Measurements from ENCODE around the gene SASH1. TPM values are rescaled to one million over a fixed set of nuclear protein-coding genes. Genes with fewer than 3 reads are reported as not detected.
A peak's percentile ranks its signal among the peaks of the same experiment; 100 is the strongest.

The SASH1 gene
- total RNA-seq, 1 experiment from 2014 or later: 9.8 TPM

DNA sequence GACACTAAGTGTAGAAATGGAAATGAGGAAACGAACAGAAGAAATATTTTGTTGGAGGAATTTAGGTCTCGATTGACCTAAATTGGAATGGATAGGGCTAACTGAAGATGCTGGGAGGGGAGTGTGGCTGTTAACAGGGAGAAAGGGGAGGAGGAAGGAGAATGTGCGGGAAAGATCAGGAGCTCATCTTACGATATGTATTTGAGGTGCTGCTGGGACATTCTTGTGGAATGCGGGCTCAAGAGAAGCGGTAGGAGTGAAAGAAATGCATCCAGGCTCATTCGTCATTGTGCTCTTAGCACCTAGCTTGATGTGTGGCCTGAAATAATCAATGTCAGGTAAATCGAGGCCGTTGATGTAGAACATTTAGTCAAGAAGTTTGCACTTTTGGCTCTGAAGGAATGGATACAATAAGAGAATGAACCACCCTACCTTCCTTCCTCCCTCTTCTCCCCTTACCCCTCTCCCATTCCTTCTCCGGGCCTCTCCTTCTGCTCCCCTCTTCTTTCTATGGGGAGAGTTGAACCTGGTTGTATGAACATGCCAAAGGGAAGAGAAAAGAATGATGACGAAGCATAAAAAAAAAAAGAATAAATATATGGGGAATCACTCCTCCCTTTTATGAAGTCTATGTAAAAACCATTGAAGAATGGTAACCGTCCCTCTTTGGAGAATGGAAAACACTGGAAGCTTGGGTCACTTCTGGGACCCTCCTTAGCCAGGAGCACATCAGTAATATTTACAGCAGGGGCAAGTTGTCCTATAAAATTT, 70.9 kb downstream of the SASH1 start:
- H4K20me1 ChIP-seq (ENCODE audit: low read length): no peaks in the 10 kb centered on the region
- ATAC-seq (no peak), DNase-seq (no peak)
- no peaks in the 10 kb centered on the region for H3K79me2 ChIP-seq (ENCODE audit: low read length)
- no peaks in the 10 kb centered on the region for H3K36me3 ChIP-seq (ENCODE audit: low read depth, low read length)
- no peaks in the 10 kb centered on the region for H3F3A ChIP-seq (ENCODE audit: low read length, unreplicated experiment)
- H3K27ac ChIP-seq (ENCODE audit: low read length): no peak overlapping the region
- no peak overlapping the region for H2AFZ ChIP-seq (ENCODE audit: low read length)
- H3K4me3 ChIP-seq (ENCODE audit: low read length): no peak overlapping the region
- TF ChIP-seq, protein P1, sequence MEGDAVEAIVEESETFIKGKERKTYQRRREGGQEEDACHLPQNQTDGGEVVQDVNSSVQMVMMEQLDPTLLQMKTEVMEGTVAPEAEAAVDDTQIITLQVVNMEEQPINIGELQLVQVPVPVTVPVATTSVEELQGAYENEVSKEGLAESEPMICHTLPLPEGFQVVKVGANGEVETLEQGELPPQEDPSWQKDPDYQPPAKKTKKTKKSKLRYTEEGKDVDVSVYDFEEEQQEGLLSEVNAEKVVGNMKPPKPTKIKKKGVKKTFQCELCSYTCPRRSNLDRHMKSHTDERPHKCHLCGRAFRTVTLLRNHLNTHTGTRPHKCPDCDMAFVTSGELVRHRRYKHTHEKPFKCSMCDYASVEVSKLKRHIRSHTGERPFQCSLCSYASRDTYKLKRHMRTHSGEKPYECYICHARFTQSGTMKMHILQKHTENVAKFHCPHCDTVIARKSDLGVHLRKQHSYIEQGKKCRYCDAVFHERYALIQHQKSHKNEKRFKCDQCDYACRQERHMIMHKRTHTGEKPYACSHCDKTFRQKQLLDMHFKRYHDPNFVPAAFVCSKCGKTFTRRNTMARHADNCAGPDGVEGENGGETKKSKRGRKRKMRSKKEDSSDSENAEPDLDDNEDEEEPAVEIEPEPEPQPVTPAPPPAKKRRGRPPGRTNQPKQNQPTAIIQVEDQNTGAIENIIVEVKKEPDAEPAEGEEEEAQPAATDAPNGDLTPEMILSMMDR (conservative IDR thresholded peaks at IDR 0.05; ENCODE audit: low read depth, low read length): no peak
- TF ChIP-seq EZH2phosphoT487 (IDR thresholded peaks at IDR 0.05; ENCODE audit: borderline replicate concordance, low read length) (no peak), EZH2 (IDR thresholded peaks at IDR 0.05; ENCODE audit: low read length, unreplicated experiment) (no peak)
- no peak overlapping the region for H3K9ac ChIP-seq (ENCODE audit: low read length)
- ChIA-PET CTCF (no interaction called here), POLR2A (ENCODE audit: unreplicated experiment) (no interaction called here)
- BruUV-seq (replicated peaks): no TSS peak
- no peak overlapping the region for H3K4me2 ChIP-seq (ENCODE audit: low read length)
- no peaks in the 10 kb centered on the region for H3K27me3 ChIP-seq (ENCODE audit: low read length)
- no peaks in the 10 kb centered on the region for H3K9me2 ChIP-seq (replicated peaks; ENCODE audit: low read length)
- intact Hi-C loops (cut with micrococcal nuclease): no loop called here
- no peaks in the 10 kb centered on the region for H3K9me3 ChIP-seq (ENCODE audit: low read length)
- H3K4me1 ChIP-seq (ENCODE audit: insufficient read depth, low read length): peaks cover 11% of the 10 kb centered on the region; the same call in 1 of the 2 replicates

DNA sequence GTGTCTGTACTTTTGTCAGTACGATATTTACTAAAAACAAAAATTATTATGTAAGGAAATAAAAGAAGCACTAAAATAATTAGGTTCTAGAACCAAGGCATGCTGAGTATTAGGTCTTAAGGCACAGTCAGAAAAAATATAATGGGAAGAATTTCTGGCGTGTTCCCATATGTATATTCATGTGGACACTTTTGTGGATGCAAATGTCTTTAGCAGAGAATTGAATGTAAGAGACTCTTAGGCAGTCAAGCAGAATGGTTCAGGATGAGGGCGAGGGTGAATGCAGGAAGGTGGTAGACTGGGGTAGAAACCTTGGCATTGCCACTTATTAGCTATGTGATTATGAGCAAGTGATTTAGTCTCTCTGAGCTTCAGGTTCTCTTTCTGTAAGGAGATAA, 71.5 kb downstream of the SASH1 start:
- Histone ChIP-seq H3K79me2 (ENCODE audit: low read length) (no peaks in the 10 kb centered on the region), H3K27me3 (ENCODE audit: low read length) (no peaks in the 10 kb centered on the region), H3K36me3 (ENCODE audit: low read depth, low read length) (no peaks in the 10 kb centered on the region), H3K4me2 (ENCODE audit: low read length) (no peak overlapping the region), H3F3A (ENCODE audit: low read length, unreplicated experiment) (no peaks in the 10 kb centered on the region), H4K20me1 (ENCODE audit: low read length) (no peaks in the 10 kb centered on the region), H3K4me3 (ENCODE audit: low read length) (no peak overlapping the region), H3K27ac (ENCODE audit: low read length) (no peak overlapping the region), H3K4me1 (ENCODE audit: insufficient read depth, low read length) (peaks cover 11% of the 10 kb centered on the region; the same call in 1 of the 2 replicates), H3K9ac (ENCODE audit: low read length) (no peak overlapping the region), H3K9me2 (replicated peaks; ENCODE audit: low read length) (no peaks in the 10 kb centered on the region), H2AFZ (ENCODE audit: low read length) (no peak overlapping the region), H3K9me3 (ENCODE audit: low read length) (no peaks in the 10 kb centered on the region)
- DNase-seq (no peak), ATAC-seq (no peak)
- no TSS peak for BruUV-seq (replicated peaks)
- no peak for TF ChIP-seq EZH2 (IDR thresholded peaks at IDR 0.05; ENCODE audit: low read length, unreplicated experiment)
- TF ChIP-seq, protein P1 (conservative IDR thresholded peaks at IDR 0.05; ENCODE audit: low read depth, low read length): no peak
- no peak for TF ChIP-seq EZH2phosphoT487 (IDR thresholded peaks at IDR 0.05; ENCODE audit: borderline replicate concordance, low read length)
- POLR2A ChIA-PET (ENCODE audit: unreplicated experiment): interaction anchor here (0.6 kb wide), 1 partner anchor 1562 kb away, joined by 4 read pairs; no protein-coding TSS in a partner anchor
- CTCF ChIA-PET: no interaction called here
- intact Hi-C loops (cut with micrococcal nuclease): no loop called here

DNA sequence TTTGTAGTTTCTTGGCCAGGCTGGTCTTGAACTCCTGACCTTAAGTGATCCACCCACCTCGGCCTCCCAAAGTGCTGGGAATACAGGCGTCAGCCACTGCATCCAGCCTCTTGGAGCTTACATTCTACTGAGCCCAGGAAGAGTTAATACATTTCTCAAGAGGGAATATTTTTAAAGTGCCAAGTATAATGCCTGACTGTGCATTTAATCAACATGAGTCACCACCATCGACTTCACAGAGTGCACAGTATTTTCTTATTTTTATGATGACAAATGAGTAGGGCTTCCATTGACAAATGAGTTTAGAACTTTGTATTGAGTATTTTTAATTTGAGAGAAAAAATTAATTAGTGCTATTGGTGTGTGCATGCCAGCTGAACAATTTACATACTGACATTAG, 72.2 kb downstream of the SASH1 start:
- Histone ChIP-seq H4K20me1 (ENCODE audit: low read length) (no peaks in the 10 kb centered on the region), H3K4me3 (ENCODE audit: low read length) (no peak overlapping the region), H3K9me3 (ENCODE audit: low read length) (no peaks in the 10 kb centered on the region), H3K36me3 (ENCODE audit: low read depth, low read length) (no peaks in the 10 kb centered on the region), H3K4me1 (ENCODE audit: insufficient read depth, low read length) (peaks cover 11% of the 10 kb centered on the region; the same call in 1 of the 2 replicates), H3K9ac (ENCODE audit: low read length) (no peak overlapping the region), H3K4me2 (ENCODE audit: low read length) (no peak overlapping the region), H3F3A (ENCODE audit: low read length, unreplicated experiment) (no peaks in the 10 kb centered on the region), H3K79me2 (ENCODE audit: low read length) (no peaks in the 10 kb centered on the region), H3K27ac (ENCODE audit: low read length) (no peak overlapping the region), H2AFZ (ENCODE audit: low read length) (no peak overlapping the region), H3K27me3 (ENCODE audit: low read length) (no peaks in the 10 kb centered on the region), H3K9me2 (replicated peaks; ENCODE audit: low read length) (no peaks in the 10 kb centered on the region)
- intact Hi-C loops (cut with micrococcal nuclease): no loop called here
- CTCF ChIA-PET: no interaction called here
- TF ChIP-seq EZH2phosphoT487 (IDR thresholded peaks at IDR 0.05; ENCODE audit: borderline replicate concordance, low read length): no peak
- TF ChIP-seq EZH2 (IDR thresholded peaks at IDR 0.05; ENCODE audit: low read length, unreplicated experiment): no peak
- TF ChIP-seq, protein P1 (conservative IDR thresholded peaks at IDR 0.05; ENCODE audit: low read depth, low read length): no peak
- ATAC-seq (peak; percentile 87), DNase-seq (peak; percentile 63)
- no TSS peak for BruUV-seq (replicated peaks)
- POLR2A ChIA-PET (ENCODE audit: unreplicated experiment): interaction anchor here (0.6 kb wide), 1 partner anchor 1562 kb away, joined by 4 read pairs; no protein-coding TSS in a partner anchor

Measured in PC-3 (cell line).